CD4-positive, alpha-beta T cell treated with Interleukin-17A for 4 hours (primary cell): Measurements from ENCODE around the gene IMPDH1.
A peak's percentile ranks its signal among the peaks of the same experiment; 100 is the strongest.
"Not testable (repeated sequence)": the region's sequence is repeated elsewhere in the genome, so short reads cannot be mapped to it uniquely, and the experiment has no call there.

Experiments used
- DNase-seq: peaks from one replicate; pipeline ENCODE4 v3.0.0-alpha.2; 2020; ENCODE audit warnings: mixed read lengths

Gene IMPDH1

DNA sequence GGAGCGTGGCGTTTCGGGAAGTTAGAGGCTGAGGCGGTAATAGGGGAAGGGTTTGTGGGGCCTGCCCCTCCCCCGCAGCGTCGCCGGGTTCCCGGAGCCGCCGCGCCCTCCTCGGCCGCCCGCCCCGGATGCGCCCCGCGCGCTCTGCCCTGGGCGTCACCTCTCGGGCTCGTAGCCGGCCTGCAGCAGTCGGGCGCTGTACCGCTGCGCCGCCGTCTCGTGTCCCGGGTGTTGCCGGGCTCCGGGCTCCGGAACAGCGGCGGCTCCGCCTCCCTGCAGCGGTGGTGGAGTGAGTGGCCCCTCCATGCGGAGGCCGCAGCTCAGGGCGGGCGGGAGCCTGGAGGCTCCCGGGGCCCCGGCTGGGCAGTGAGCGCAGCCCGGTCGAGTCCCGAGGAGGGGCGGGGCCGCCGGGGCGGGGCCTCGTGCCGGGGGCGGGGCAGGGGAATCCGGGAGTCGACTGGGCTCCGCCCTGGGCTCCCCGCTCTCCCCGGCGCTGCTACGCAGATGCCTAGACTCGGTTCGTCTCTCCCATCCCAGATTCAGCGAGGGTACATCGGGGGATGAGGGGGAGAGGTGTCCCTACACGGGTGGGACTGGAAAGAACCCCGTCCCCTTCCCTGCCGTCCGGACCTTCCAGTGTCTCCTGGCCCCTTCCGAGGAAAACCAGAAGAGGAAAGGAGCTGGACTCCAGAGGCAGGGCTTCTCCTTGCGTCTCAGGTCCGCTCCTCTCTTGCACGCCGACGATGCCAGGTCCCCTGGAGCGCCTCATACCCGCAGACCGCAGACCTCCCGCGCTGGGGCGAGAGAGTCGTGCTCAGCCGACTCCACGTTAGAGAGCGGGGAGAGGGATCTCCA is at the start of gene IMPDH1:
IMPDH1 (minus strand) TSS at position 387 of the 855 bp plus-strand sequence; CDS start at position 306, 81 bp downstream.
- peak; percentile 93 for DNase-seq

DNA sequence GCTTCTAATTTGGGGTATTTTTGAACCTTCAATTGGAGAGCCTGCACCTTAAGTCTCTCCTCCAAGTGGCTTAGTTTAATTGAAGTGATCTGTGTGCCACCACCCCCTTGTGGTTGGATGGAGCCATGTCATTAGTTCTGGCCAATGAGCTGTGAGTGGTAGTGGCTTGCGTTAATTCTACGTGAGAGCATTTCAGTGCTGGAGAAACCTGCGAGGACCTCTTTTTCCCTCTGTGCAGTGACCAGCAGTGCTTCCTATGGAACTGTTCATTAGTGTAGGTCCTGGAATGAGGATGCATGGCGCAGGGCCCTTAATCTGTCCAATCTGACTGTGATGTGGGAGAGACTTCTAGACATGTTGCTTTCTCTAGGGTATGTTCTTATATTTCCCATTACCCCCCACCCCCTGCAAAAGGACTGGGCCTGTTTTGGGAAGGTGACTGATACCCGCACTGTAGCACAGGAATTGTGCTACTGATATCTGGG is 49.7 kb upstream of the IMPDH1 start:
- peak; percentile 75 for DNase-seq

DNA sequence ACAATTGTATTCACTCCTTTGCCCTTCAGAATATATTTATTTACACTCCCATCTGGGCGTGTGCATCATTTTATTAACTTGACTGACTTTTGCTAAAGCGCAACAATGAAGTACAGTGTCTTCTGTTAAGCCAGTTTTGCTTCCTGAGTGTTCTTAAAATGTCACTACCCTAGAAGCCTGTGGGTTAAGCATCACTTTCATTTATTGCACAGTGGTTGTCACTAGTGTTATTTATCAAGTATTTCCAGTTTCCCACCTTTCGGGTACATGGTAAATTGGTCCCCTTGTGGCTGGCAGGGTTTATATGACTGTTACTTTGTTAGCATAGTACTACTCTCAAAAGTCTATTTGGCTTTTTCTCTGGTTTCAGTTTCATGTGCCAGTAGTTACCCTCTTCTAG is 49.2 kb upstream of the IMPDH1 start:
- no peak for DNase-seq

DNA sequence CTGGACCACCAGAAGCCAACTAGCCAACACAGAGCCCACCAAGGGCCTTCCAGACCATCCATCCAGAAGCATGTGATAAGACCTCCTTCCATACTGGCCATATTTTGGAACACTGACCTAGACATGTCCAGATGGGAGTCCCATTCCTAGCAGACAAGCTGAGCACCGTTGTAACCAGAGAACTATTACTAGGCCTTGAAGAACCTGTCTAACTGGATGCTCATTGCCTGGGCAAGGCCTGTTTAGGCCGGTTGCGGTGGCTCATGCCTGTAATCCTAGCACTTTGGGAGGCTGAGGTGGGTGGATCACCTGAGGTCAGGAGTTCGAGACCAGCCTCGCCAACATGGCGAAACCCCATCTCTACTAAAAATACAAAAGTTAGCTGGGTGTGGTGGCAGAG is 47.6 kb upstream of the IMPDH1 start:
- DNase-seq, result not testable (repeated sequence)

DNA sequence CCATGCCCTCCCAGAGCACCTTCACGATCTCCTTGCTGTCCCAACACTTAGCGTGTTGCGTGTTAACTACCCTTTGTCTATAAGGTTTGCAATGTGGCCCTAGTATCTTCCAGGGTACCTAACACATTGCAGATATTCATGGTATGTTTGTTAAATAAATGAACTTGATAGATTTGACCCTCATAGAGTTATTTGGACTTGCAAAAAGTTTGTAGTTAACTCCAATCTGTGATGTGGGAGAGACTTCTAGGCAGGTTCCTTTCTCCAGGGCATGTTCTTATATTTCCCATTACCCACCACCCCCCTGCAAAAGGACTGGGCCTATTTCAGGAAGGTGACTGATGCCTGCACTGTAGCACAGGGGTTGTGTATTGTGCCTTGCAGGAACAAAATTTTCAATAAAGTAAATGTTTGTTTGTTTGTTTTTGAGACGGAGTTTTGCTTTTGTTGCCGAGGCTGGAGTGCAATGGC is 46.5 kb upstream of the IMPDH1 start:
- no peak for DNase-seq

DNA sequence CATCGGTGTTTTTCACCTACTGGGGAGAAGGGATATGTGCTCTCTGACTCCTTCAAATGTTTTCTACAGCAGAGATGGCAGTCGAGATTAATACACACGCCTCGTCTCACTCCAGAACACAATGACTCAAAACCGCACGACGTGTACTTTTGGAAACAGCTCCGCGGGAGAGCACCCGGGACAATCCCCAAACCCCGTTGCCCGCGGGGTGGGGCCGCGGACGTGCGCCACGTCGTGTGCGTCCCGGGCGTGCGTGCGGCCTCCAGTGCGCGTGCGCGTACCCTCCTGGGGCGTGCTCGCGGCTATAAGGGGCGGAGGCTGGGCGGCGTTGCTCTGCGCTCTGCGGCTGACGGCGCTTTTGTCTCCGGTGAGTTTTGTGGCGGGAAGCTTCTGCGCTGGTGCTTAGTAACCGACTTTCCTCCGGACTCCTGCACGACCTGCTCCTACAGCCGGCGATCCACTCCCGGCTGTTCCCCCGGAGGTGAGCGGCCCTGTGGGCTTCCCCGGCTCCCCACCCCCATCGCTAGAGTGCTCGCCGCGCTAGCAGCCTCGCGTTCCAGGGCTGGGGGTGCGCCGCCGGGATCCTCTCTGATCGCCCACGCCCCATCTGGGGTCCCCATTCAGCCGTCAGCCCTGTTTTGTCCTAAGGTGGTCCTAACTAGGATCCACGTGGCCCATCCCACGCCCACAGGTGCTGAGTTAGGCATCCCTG is 45.9 kb upstream of the IMPDH1 start, which contains the start of gene HILPDA:
HILPDA (plus strand) TSS at position 336 of the 712 bp plus-strand sequence. CDS start 1,391 bp downstream, outside the sequence.
- DNase-seq, result peak; percentile 96

DNA sequence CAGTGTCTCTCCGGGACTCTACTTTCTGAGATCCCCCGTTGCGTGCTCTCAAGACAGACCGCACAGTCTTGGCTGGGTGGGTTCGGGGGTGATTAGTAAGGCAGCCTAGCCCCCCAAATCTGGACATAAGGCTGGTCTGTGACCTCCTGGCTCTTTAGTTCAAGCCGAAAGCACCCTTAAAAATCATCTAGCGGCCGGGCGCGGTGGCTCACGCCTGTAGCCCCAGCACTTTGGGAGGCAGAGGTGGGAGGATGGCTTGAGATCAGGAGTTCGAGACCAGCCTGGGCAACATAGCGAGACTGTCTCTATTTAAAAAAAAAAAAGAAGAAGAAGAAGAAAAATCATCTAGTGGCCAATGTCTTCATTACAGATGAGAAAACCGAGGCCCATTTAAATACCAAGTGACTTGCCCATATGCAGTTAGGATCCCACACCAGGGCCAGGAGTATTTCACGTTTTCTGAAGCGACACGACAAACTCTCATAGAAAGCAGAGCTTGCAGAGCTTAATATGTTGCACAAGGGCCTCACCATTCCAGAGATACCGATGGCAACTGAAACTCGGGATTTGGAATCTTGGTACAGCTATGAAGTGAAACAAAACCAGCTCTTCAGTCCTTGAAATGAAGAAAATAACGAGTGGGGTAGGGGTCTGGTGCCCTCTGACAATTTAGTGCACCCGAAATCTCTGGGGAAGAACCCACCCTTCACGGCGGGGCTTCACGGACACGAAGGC is 45.2 kb upstream of the IMPDH1 start:
- DNase-seq, result no peak

DNA sequence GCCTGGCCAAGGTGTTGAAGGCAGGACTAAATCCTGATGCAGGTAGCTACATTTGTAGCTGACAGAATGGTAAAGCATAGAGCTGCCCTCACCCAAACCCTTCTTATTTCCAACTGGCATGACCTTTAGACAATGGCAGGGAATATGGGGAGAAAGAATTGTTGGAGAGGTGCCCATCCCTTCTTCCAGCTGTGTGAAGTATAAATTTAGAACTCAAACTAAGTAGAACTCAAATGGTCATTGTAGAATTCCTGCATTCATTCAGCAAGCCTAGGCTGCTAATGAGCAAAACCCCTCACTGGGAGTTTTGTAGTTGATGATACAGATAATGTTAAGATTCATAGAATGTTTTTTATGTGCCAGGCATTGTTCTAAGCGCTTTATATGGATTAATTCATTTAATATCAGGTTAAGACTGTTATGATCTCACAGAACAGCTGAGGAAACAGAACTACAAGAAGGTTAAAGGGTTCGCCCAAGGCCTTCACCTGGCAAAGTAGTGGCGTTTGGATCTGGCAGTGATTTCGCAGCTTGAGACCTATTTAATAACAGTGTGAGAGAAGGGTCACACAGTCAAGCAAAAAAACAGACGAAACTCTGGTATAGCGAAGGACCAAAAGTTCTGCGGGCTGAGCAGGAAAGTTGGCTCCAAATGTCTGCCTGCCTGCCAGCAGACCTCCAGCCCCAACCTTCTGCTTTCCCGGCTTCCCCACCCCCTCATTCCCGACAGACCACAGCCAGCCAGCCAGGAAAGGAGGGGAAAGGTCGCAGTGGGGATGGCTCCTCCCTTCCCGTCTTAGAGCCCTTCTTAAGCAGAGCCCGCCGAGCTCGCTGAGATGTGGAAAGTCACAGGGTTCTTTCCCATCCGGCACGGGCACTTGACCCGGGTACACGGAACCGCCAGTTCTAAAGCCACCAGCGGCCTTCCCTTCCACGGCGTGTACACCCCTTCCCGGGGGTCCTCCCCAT is 44.3 kb upstream of the IMPDH1 start:
- no peak for DNase-seq

DNA sequence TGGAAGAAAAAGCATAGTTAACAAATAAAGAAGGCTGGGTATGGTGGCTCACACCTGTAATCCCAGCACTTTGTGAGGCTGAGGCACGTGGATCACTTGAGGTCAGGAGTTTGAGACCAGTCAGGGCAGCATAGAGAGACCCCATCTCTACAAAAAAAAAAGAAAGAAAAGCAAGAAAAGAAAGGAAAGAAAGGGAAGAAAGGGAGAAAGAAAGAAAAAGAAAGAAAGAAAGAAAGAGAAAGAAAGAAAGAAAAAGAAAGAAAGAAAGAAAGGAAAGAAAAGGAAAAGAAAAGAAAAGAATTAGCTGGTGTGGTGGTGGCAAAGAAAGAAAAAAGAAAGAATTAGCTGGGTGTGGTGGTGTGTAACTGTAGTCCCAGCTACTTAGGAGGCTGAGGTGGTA is 42.8 kb upstream of the IMPDH1 start:
- no peak for DNase-seq

DNA sequence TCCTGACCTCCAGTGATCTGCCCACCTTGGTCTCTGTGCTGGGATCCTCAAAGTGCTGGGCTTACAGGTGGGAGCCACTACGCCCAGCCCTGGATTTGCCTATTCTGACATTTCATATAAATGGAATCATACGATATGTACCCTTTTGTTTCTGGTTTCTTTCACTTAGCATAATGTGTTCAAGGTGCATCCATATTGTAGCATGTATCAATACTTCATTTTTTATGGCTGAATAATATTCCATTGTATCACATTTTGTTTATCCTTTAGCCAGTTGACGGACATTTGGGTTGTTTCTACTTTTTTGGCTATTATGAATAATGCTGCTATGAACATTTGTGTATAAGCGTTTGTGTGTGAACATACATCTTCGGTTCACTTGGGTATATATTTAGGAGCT is 41.1 kb upstream of the IMPDH1 start:
- no peak for DNase-seq

DNA sequence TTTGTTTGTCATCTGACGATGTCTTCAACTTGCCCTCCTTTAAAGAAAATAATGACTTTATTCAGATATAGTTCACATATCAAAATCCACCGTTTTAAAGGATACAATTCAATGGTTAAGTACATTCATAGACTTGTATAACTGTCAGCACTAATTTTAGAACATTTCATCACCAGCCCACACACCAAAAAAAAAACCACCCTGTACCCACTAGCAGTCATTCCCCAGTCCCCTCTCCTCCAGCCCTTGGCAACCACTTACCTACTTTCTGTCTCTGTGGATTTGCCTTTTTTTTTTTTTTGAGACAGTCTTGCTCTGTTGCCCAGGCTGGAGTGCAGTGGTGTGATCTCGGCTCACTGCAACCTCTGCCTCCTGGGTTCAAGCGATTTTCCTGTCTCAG is 40.6 kb upstream of the IMPDH1 start:
- DNase-seq, result no peak

DNA sequence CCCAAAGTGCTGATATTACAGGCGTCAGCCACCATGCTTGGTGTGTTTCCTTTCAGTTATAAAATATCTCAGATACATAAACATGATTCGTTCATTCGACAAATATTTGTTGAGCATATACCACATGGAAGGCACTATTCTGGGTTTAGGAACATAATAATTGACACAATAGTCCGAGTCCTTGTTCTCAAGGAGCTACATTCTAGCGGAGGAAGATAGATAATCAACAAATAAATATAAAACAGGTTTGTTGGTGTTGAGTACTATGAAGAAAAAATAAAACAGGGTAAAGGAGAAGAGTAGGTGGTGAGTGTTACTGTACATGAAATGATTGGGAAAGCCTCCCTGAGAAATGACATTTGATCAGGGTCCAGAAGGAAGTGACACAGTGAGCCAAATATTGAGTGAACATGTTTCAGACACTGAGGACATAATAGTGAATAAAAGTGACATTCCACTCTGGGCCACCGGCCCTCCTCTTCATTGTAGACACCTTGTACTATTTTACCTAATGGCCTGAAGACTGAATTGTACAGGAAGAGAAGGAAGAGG is 39.0 kb upstream of the IMPDH1 start:
- no peak for DNase-seq

DNA sequence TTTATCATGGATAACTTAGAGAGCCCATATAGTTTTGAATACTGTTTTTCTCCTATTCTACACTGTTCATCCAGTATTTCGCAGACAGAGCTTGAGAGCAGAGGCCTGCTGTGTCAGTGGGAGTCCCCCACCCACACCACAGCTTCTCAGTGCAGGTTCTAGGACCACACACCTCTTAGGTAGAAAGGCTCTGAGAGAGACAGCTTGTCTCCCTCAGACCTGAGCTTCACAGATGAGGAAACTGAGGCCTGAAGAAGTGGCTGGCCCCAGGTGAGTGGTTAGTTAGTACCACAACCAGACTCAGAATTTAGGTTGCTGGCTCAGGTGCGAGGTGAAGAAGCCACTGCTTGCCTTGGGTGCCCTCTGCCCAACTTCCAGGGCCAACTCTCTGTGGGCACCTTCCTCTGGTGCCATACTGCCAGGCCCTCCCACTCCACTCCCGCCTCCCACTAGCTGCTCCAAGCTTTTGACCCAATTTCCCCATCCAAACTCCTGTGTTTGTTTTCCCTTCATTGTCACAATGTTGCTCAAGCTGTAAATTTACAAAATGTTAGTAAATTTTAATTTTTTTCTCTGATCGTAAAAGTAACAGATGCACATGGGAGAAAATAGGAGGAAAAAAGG is 38.3 kb upstream of the IMPDH1 start:
- no peak for DNase-seq

DNA sequence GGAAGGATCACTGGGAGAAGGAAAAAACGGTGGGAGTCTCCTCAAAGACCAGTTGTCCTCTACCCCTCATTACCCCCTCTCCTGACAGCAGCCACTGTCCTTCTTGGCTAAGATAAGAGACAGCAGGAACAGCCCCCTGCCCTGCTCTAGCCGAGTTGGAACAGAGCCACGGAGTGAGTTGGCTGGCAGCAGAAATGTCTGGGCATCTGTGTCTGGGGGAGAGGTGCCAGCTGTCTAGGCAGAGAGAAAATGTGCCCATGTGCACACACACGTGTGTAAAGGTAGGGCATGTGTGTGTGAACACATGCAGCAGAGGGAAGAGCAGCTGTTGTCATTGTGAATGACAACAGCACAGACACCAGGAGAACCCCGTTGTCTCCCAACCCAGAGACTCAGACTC is 36.5 kb upstream of the IMPDH1 start:
- DNase-seq, result no peak

DNA sequence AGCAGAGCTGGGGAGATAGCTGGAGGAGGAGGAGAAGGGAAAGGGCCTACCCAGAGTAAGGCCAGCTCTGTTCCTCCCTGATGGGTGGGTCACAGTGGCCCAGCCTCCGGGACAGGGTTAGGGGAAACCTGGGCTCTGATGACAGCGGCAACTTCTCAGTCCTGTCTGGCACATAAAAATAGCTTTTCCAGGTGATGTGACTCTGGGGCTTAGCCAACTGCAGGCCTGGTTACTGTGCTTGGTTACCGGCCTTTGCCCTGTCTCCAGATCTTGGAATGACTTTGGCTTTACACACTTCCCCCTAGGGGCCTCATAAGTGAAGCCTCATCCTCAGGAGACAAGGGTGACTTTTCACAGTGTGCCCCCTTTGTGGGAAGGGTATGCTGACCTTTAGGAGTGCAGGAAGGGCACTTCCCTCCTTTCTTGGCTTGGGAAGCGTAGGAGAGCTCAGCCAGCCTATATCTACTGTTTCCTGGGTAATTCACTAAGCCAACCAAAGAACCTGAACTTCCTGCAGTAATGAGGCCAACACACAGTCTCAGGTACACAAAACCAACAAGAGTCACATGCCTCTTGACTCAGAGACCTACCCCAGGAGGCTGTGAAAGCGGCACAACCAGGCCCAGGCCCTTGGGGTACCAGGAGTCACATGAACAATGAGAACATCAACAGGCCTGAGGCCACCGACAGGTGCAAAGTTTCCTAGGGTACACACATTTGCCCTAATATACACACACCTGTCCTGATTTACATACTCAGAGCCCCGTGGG is 34.2 kb upstream of the IMPDH1 start:
- DNase-seq, result no peak

DNA sequence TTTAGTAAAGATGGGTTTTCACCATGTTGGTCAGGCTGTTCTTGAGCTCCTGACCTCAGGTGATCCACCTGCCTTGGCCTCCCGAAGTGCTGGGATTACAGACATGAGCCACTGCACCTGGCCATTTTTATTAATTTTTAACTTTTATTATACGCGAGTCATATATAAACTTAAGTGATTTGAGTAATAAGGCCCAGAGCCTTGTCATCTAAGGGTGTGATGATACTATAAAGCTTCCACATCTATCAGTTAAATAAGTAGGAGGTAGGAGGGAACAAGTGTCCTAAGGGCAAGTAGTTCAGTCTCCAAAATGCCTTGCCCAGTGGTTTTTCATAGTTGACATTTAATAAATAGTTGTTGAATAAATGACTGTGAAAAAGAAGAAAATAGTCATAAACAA is 32.6 kb upstream of the IMPDH1 start:
- no peak for DNase-seq

DNA sequence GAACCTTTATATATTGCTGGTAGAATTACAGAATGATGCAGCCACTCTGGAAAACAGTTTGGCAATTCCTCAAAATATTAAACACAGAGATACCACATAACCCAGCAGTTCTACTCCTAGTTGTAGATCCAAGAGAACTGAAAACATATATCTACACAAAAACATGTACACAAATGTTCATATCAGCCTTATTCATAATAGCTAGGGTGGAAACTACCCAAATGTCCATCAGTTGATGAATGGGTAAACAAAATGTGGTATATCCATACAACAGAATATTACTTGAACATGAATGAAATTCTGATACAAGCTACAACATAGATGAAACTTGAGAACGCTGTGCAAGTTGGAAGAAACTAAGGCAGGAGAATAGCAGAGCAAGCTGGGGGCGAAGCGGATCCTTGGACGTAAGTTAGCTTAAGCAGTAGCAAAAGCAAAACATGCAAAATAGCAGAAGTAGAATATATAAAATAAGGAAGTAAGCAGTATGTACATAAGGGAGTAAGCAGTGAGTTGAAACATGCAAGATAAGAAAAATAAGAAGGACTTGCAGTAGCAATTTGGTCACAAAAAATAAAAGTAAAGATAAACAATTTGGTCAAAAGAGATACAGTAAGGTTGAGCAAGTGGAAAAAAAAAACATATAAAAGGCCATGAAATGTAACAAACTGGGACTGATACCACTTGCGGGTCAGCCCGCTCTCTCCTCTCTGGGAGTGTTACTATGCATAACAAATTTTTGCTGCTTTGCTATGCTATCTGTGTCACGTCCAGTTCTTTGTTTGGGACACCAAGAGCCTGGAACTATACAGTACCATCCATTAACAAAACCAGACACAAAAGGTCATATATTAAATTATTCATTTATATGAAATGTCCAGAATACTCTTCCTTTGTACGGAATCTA is 27.9 kb upstream of the IMPDH1 start:
- no peak for DNase-seq

DNA sequence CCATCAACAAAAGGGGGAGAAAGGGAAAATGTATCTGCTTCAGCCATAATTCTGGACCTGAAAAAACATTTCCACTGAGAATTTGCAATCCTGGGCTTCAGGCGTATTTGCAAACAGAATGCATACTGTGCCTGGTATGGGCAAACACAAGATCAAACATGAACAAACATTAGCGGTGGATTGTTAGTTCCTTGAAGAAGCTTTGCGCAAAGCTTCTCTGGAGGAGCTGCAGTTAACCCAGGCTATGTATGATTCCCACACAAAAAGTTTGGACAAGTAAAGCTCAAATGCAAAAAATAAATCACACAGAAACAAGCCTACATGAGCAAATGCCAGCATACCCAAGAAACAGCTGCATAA is 25.5 kb upstream of the IMPDH1 start:
- no peak for DNase-seq
